ENCODE results near the gene PPHLN1.
A peak's percentile ranks its signal among the peaks of the same experiment; 100 is the strongest.
"Not testable (repeated sequence)": the region's sequence is repeated elsewhere in the genome, so short reads cannot be mapped to it uniquely, and the experiment has no call there.

Gene PPHLN1

DNA sequence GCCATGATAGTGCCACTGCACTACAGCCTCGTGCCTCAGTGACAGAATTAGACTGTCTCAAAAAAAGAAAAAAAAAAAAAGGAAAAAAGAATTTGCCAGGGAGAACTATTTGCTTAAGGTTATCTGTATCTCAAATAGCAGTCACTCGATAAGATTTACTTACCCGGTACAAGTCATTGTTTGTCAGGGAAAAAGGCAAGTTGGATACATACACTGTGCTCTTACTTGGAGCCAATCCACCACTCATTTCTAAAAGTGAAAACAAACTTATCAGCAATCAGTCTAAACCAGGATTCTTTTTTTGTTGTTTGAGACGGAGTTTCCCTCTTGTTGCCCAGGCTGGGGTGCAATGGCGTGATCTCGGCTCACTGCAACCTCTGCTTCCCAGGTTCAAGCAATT lies 2.1 kb upstream of the PPHLN1 start:
- no peak for DNase-seq

DNA sequence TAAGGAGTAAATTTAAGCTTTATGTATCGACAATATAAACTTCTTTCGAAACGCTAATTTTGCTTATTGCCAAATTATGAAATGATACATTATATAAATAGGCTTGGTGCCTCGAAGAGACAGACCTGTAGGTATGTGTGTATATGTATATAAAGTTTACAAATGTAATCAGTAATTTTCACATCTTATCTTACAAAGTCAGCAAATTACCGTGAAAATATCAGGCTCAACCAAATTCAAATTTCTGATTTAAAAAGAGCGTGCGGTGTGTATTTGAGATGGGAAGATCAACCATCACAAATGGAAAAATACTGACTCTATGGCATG lies 678 bp upstream of the PPHLN1 start:
- no peak for DNase-seq

DNA sequence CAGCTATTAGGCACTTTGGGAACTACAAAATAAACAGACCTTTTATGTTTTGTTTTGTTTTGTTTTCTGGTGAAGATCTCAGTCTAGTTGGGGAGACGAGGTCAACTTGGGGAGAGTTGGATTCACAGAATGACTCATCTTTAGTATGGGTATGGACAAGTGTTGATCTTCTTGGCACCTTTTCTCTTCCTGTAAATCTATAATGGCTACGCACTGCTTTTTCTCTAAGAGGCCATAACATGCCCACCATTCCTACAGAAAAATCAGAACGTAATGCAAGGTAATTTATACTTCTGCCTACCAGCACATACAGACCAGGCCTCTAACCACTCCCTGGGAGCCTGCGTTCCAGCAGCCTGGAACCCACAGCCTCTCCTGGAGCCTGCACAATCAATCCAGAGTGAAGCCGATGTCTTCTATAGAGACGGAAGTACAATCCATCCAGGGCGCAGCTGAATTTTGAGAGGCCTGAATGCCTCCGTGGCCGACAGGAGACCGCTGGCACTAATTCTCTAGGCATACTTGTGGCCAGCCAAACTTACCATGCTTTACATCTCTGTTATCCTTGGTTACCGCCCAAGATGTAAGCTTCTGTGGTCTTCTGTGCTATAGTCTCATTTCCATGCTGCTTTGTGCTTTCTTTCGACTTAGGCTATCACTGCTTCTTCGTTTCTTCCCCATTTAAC lies 717 bp downstream of the PPHLN1 start:
- peak; percentile 67 for DNase-seq

DNA sequence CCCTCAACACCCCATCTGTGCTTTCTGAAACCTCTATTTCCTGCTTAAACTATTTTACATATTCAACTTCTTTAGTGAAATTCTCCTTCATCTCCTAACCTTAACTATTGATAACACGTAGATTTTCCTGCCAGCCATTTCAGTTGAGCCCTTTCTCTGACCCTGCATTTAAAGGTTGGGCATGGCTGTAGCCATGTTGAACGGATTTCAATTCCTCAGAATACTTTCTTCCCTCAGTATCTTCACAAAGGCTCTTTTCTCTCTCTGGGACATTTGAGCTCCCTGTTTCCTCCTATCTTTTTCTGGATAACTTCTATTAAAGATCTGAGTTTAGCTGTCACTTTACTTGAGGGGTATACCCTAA lies 1.2 kb downstream of the PPHLN1 start:
- no peak for DNase-seq

DNA sequence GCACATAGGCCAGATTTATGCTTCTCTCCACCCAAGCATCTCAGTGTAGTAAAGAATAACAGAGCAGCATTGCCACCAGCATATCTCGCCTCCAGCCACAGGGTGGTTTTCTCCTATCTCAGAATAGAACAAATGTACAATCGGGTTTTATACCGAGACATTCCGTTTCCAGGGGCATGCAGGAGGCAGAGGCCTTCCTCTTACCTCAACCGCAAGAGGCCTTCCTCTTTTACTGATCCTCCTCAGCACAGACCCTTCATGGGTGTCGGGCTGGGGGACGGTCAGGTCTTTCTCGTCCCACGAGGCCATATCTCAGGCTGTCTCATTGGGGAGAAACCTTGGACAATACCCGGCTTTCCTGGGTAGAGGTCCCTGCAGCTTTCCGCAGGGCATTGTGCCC lies 4.1 kb downstream of the PPHLN1 start:
- DNase-seq, result not testable (repeated sequence)

DNA sequence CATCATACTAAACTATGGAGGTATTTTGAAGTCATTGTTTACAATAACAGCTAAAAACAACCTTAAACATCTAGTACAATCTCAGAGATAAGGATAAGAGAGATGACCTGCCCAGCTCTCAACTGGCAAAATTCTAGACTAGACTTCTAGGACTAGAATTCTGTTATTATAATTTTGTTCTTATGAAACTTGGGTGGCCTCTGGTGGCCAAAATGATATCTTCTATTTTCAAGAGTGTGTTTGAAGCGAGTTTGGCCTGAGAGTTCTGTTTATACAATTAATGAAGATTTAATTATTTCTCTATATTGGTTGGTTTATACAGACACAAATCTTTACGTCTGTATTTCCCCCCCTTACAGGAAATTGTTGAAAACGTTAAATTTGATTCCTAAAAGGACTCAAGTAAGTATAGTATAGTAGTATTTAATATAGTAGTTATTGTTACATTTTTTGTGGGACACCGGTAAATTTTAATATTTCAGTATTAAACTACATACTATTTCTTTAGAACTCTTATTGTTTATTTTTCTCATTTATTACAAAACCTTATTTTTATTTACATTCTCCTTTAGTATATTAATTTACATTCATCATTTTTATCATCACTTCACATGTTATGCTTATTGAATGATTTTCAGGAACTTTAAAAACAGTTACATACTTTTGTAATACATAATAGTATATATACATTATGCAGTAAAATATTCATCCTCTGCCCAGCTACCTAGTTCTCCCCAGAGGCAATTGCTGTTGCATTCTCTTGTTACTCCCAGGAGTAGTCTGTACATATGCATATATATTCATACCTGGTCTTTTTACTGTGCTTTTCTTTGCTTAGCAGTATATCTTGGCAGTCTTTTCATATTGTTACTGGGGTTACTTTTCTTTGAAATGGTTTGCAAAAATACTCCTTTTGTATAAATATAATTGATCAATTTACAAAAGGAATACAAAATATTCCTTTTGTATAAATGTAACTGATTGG lies 6.6 kb downstream of the PPHLN1 start:
- peak; percentile 42 for DNase-seq

DNA sequence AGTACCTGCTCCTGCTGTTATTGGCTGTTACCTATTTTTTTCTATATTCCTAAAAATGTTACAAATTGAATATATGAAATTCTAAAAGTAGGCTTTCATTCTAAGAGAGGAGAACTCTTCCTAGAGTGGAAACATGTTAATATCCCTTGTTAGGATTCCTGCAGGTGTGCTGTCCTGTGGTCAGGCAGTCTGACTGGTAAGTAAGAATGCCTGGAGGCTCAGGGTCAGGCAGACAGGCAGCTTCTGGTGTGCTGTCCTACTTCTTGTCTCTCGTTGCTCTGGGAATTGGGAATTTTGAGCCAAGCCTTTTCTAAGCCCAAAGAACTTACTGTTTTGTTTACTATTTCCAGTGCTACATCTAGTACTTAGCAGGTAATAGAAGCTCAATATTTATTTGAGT lies 10.3 kb downstream of the PPHLN1 start:
- no peak for DNase-seq

DNA sequence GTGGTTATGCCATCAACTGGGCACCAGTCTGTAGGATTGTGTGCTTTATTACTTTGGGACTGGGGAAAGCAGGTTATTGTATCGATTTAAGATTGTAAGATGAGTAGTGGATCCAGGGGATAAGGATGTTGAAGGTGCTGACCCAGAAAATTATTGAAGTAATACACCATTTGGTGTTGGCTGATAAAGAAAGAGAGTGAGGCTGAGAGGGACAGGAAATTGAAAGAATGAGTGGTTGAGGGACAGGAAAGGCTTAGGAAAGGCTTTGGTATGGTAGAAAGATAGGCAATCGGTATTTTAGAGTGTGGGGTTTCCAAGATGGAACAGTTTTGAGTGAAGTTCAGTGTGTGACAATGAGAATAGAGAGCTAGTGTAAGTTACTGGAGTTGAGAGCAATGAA lies 12.3 kb downstream of the PPHLN1 start:
- DNase-seq, result no peak

DNA sequence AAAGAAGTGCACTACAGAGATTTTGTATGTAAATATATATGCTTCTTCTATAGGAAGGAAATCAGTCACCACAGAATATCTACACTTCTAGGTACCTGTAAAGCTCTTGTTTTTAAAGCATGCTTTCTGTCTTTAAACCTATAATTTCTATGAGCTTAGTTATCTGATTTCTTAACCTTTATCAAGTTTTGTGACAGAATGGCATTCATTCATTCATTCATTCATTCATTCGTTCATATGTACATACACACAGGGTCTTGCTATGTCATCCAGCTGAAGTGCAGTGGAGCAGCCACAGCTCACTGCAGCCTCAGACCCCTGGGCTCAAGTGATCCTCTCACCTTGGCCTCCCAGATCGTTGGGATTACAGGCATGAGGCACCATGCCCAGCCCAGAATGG lies 16.1 kb downstream of the PPHLN1 start:
- no peak for DNase-seq

DNA sequence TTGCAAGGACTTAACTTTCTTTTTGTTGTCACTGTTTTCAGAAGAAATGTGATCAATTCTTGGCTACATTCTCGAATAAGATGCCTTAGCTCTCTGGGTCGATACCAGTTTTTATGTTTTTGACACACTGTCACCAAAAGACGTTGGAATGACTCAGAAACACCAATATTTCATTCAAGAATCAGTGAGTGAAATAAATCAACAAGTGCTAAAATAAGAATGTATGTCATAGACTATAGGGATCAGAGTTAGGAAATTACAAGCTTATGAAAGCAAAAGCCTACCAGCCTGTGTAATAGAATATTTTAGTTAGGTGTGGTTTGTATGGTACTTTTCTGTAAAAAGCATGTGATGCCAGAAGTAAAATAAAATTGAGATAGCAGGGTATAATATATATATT lies 17.8 kb downstream of the PPHLN1 start:
- no peak for DNase-seq

DNA sequence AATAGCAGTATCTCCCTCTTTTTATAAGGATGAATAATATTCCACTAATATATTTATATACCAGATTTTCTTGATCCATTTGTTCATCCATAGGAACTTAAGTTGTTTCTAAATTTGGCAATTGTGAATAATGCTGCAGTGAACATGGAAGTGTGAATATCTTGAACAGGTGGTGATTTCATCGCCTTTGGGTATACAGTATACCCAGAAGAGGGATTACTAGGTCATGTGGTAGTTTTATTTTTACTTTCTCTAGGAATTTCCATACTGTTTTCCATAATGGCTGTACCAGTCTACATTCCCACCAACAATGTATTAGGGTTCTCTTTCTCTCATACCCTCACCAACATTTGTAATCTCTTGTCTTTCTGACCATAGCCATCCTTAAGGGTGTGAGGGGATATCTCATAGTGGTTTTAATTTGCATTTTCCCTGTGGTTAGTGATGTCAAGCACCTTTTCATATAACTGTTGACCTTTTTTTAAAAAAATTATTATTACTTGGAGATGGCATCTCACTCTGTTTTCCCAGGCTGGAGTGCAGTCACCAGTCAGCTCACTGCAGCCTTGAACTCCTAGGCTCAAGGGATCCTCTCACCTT lies 20.5 kb downstream of the PPHLN1 start:
- DNase-seq, result no peak

DNA sequence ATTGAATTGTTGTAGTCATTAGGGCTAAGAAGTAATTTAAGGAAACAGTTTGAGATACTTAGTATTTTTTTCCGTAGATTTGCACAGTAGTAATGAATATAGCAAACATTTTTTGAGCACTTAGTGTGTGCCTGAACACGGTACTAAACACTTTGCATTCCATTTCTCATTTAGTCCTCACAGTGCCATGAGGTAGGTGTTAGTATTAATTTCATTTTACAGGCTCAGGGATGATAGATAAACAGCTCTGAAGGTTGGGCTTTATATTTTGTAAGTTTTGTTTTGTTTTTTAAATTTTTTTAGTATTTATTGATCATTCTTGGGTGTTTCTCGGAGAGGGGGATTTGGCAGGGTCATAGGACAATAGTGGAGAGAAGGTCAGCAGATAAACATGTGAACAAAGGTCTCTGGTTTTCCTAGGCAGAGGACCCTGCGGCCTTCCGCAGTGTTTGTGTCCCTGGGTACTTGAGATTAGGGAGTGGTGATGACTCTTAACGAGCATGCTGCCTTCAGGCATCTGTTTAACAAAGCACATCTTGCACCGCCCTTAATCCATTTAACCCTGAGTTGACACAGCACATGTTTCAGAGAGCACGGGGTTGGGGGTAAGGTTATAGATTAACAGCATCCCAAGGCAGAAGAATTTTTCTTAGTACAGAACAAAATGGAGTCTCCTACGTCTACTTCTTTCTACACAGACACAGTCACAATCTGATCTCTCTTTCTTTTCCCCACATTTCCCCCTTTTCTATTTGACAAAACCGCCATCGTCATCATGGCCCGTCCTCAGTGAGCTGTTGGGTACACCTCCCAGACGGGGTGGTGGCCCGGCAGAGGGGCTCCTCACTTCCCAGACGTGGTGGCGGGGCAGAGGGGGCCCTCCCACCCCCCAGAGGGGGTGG lies 23.4 kb downstream of the PPHLN1 start:
- DNase-seq, result not testable (repeated sequence)

DNA sequence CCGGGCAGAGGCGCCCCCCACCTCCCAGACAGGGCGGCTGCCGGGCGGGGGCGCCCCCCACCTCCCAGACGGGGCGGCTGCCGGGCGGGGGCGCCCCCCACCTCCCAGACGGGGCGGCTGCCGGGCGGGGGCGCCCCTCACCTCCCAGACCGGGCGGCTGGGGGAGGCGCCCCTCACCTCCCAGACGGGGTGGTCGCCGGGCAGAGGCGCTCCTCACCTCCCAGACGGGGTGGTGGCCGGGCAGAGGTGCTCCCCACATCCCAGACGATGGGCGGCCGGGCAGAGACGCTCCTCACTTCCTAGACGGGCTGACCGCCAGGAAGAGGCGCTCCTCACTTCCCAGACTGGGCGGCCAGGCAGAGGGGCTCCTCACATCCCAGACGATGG lies 24.0 kb downstream of the PPHLN1 start:
- not testable (repeated sequence) for DNase-seq

DNA sequence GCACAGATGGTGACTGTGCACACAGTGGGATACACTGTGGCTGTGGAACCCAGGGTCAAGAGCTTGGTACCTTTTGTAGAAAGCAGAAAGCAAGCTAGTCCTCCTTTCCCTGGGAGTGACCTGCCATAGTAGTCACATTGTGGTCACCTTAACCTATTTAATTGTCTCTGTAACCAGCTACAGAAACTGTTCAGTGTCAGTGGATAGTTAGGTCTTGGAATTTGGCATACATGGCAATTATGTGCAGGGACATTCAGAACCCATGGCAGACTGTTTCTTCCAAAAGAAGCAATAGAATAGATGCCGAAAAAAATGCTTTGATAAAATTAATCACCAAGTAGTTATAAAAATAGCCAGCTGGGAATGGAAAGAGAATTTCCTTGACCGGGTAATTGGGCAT lies 30.4 kb downstream of the PPHLN1 start:
- no peak for DNase-seq

DNA sequence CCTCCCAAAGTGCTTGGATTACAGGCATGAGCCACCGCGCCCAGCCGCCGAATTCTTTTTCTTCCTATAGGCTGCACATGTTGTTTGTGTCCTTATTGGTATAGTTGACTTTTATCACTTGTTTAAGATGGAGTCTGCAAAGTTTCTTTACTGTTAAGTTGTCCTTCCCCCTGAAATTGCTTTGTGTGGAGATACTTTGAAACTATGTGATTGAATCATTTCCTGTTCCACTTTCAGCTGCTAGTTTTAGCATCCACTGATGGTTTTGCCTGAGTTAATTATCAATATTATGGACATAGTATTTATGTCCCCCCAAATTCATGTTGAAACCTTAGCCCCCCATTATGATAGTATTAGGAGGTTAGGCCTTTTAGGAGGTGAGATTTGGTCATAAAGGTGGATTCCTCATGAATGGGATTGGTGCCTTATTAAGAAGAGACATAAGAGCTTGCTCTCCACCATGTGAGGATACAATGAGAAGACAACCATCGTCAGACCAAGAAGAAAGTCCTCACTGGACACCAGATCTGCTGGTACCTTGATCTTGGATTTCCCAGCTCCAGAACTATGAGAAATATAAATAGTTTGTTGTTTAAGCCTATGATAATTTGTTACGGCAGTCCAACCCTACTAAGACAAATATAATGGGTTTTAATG lies 34.9 kb downstream of the PPHLN1 start:
- DNase-seq, result peak; percentile 19

DNA sequence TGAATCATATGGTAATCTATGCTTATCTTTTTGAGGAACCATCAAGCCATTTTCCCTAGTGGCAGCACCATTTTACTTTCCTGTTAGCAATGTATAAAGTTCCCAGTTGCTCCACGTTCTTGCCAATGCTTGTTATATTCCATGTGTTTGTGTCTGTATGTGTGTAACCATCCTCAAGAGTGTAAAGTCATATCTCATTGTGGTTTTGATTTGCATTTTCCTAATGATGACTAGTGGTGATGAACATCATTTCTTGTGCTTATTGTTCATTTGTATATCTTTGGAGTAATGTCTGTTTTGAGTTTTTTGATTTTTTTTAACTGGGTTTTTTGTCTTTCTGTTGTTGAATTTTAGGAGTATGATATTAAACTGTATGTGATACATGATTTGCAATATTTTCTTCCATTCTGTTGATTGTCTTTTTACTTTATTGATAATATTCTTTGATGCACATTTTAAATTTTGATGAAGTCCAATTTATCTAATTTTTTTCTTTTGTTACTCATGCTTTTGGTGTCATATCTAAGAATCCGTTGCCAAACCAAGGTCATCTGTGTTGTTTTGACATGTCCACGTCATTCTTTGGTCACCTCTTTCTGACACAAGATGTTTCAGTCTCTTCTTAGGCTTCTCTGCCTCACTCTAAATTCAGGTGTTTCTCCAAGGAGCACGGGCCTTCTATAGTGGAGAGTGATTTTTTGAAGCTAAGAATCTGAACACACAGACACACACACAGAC lies 36.1 kb downstream of the PPHLN1 start:
- no peak for DNase-seq

DNA sequence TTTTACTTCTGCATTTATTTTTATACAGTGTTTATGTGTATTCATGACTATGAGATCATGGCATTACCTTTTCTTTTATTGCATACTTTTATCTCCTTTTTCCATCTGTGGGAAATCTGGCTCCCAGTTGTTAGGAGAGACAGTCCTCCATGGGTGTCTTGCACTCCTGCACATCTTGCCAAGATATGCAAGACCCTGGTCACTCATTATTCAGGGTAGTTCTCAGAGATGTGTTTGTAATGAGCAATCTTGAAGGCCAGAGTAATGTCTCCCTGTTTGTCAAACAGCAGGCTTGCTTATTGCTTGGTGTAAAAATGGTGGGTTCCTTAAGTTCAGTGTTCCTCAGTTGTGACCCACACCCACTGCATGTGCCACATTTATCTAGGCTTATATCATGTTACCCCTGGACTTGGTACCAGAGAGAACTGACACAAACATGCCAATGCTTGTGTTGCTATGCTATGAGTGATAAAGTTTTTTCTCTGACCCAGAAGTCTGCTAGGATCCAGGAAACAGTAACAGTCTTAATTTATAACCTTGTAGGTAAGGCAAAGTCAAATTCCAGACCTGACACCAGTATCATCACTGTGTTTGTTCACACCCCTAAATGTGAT lies 36.8 kb downstream of the PPHLN1 start:
- peak; percentile 2 for DNase-seq

DNA sequence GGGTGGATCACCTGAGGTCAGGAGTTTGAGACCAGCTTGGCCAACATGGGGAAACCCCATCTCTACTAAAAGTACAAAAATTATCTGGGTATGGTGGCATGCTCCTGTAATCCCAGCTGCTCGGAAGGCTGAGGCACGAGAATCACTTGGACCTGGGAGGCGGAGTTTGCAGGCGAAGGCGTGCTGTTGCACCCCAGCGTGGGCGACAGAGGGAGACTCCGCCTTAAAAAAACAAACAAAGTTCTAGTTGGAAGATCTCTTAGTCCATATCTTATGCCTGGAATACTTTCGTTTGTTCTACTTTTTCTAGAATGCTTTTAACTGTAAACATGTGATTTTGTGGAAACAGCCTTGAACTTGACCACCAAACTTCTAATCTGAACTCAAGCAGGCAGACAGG lies 38.7 kb downstream of the PPHLN1 start:
- DNase-seq, result no peak

DNA sequence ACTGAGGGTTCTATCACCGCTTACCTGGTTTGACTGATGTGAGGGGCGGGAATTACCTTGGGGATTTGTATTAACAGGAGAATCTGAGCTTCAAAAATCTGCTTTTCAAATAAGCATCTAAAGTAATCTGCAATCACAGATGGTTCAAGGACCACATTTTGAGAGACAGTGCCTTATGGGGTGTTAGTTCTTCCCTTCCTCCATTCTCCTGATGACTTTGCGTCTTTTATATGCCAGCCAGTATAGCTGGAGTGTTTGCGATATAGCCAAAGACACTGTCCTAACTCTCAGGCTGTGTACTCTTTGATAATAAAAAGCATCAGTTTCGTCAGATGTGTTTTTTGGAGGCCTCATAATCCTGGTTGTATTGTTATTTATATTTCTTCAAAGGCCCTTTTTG lies 39.5 kb downstream of the PPHLN1 start:
- DNase-seq, result no peak

DNA sequence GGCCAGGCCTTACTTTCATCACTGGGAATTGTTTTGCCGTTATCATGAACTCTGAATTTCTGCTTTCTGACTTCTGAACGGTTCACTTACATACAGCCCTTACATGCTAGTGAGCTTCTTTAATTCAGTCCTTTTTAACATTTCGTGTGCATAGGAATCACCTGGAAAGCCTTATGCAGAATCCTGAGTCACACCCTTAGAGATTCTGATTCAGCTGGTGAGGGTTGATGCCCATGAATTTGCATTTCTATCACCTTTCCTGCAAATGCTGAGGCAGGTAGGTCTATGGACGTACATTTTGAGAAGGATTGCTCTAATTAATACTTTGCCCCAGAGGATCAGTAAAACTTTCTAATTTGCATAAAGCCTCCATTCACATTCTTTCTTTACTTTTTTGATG lies 44.0 kb downstream of the PPHLN1 start:
- DNase-seq, result no peak
